Measurements from ENCODE around the gene RAB34.
A peak's percentile ranks its signal among the peaks of the same experiment; 100 is the strongest.
"Not testable (repeated sequence)": the region's sequence is repeated elsewhere in the genome, so short reads cannot be mapped to it uniquely, and the experiment has no call there.

The RAB34 gene

DNA sequence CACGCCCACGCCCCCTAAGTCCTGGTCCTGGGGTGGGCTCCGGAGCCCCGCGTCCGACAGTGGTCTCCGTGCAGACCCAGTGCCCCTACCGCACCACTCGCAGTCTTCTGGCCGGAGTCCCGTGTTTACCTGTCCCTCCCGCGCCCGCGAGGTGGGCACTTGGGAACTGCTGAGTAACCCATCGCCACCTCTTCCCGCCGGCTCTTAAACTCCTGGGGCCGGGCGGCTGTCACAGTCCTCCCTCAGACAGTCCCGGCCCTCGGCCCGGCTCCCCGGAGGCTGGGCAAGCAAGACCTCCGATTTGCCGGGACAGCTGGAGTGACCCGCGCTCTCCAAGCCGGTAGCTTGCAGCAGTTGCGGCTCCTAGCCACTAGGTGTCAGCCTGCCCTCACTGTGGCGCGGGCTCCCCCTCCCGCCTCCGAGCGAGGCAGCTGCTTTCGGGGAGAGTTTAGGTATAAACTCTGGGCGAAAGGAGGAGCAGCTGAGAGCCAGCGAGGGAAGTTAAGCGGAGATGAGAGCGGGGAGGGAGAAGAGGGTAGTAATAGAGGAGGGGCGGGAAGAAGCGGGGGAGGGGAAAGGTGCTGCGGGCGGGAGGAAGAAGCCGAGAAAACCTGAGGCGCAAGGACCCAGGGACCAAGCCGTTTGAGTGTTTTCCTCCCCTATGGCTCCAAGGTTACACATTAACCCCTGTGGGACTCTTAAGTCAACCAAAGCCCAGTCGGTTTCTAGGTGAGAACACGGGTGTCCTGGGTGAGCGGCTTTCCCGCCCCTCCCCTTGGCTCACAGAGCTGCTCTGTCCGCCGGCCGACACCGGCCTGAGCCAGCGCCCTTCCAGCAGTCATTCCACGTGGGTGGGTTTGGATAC lies 9.2 kb upstream of the RAB34 start:
- DNase-seq: peak; percentile 94

DNA sequence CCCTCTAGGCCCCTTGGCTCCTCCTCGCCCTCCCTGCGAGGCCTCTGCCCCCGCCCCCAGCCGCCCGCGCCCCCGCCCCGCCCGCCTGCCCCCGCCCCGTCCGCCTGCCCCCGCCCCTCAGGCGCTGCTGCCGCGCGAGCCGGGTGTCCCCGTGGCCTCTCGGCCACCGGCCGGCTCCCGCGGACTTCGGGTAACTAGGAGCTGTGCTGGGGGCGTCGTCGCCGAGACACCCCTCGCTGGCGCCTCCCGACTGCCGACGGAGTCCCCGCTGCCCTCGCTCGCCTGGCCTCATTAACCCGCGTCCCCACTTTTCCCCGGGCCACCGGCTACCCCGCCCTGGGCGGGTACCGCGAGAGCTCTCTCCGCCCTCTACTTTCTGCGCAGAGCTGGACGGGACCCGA lies 8.6 kb upstream of the RAB34 start, which contains the start of gene TLCD1:
Gene TLCD1, minus strand, starts transcription at position 8 of the 401 bp plus-strand sequence. CDS start 136 bp downstream, outside the sequence.
- peak; percentile 71 for DNase-seq

DNA sequence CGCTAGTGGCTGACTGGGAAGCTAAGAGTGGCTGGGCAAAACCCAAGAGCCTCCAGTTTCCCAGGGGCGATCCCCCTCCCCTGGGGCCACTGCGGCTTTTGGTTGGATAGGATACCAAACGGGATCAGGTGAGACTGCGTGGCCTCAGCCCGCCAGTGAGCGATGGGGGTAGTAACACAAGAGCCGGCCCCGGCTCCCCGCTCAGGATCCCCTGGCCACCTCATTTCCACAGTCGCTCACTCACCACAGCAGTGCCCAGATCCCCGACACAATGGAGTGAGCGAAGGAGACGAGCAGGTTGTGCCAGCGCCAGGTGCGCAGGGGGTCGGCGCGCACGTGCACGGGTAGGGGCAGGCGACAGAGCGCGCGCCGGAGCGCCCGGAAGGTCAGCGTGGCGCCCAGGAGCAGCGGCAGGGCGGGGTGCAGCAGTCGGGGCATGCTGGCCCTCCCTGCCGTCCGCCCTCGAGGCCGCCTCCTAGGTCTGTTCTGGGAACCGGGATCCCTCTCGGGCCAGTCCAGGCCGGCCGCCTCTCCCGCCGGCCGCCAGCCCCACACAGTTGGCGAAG lies 8.1 kb upstream of the RAB34 start:
- DNase-seq: peak; percentile 55

DNA sequence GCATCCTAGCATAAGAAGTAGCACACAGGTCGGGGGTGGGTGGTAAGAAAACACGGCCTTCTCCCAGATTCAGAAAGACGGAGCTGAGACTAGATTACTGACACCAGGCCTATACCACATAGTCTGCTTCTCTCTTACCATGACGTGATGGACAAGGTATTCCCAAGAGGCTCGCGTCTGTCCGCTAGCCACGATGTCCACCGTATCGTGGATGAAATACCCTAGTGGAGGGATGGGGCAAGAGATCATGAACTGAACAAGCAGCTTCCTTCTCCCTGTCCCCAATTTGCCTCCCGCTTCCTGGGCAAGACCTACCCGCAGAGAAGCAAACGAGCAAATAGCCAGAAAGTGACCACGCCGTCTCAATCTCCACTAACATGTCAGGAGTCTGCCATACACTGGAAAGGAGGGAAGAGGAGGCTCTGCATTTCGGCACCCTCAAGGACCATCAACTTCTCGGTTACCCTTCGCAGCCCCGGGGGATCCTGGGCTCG lies 7.5 kb upstream of the RAB34 start:
- DNase-seq: peak; percentile 56

DNA sequence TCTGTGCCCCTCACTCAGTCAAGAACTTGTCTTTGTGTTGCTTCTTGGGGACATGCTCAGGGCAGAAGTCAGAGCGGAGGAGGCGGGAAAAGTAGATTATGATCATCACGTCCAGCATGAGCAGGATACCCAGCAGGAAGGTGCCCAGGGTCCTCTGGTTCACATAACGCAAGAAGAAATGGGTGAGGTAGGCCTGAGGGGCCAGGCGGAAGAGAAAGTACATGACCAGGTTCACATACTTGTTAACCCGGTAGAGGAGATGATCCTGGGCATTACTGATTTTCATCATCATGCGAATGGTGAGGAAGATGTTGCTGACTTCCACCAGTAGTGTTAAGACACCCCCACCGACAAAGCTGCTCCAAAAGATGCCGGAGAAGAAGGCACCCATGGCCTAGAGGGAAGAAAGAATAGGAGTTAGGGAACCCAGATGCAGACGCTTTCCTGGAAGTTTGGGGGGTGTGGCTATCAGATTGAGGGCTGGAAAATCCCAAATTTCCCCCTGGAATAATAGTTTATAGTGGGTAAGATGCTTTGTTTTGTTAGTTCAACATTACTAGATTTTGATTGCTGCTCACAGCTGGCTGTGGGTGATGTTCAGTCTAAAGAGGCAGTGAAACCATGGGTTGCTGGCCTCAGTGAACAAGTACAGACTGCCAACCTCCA lies 7.0 kb upstream of the RAB34 start:
- no peak for DNase-seq

DNA sequence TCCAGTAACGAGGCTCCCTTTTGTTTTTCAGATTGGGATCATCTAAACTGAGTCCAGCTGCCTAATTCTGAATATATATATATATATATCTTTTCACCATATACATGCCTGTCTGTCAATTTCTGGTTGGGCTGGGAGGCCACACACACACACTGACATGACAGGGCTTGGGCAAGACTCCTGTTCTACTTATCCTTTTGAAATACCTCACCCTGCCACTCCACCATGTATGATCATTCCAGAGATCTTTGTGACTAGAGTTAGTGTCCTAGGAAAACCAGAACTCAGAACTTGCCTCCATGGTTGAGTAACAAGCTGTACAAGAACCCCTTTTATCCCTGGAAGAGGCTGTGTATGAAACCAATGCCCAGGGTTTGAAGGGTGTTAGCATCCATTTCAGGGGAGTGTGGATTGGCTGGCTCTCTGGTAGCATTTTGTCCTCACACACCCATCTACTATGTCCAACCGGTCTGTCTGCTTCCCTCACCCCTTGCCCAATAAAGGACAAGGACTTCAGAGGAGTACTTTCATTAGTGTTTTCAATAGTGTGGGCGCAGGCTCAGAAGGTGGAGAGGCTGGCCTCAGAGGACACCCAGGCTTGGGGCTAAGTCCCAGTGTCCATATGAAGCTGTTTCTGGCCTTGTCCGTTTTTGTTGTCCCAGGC lies 6.3 kb upstream of the RAB34 start:
- not testable (repeated sequence) for DNase-seq

DNA sequence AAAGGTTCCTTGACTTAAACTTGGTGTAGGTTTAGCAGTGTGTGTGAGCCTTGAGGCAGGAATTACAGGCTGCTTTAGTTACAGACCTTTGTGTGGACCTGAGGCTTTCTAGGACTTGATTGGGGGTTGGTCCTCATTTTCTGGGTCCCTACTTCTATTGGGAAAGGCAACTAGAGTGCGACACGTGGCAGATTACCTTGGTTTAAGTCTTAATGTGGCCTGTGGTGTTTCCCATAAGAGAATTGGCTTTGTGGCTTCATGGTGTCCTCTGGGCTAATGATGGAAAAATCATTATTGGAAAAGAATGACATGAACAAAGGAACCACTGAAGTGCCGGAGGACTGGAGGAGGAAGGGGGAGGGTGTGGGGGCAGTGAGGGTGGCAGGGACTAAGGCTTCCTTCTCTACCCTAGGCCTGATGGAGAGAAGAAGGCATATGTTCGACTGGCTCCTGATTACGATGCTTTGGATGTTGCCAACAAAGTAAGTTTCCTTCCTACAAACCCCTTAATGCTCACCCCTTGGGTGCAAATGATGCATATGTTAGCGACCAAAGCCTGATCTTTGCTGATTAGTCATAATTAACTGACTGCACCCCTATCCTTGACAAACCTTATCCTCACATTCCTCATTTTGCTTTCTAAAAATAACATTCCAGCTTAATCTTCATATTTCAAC lies 5.6 kb upstream of the RAB34 start:
- DNase-seq: no peak

DNA sequence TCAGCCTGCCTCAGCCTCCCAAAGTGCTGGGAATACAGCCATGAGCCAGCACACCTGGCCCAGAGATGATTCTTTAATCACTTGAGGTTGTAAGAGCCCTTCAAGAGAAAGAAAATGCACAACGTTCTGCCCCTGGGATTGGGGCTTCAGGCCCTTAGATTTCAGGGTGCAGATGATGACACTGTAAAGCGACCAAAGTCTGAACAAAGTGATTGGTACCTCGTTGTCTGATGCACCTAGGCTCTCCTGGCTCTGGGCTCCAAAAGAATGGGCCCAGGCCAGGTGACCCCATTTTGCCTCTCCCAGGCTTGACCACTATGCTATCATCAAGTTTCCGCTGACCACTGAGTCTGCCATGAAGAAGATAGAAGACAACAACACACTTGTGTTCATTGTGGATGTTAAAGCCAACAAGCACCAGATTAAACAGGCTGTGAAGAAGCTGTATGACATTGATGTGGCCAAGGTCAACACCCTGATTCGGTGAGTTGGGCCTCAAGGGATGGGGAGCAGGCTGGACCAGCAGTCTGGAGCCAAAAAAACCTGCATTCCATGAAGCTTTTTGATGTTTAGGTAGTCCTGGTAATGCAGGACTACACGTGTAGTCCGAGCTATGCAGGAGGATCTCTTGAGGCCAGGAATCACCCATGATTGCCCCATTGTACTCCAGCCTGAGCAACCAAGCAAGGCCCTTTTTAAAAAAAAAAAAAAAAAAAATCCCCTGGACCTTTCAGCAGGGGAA lies 4.9 kb upstream of the RAB34 start:
- no peak for DNase-seq

DNA sequence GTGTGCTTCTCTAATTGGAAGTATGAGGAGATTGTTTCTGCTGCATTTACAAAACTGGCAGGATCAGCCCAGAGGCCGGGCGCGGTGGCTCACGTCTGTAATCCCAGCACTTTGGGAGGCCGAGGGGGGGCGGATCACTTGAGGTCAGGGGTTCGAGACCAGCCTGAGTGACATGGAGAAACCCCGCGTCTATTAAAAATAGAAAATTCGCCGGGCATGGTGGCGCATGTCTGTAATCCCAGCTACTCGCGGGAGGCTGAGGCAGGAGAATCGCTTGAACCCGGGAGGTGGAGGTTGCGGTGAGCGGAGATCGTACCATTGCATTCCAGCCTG lies 3.3 kb upstream of the RAB34 start:
- DNase-seq: not testable (repeated sequence)

DNA sequence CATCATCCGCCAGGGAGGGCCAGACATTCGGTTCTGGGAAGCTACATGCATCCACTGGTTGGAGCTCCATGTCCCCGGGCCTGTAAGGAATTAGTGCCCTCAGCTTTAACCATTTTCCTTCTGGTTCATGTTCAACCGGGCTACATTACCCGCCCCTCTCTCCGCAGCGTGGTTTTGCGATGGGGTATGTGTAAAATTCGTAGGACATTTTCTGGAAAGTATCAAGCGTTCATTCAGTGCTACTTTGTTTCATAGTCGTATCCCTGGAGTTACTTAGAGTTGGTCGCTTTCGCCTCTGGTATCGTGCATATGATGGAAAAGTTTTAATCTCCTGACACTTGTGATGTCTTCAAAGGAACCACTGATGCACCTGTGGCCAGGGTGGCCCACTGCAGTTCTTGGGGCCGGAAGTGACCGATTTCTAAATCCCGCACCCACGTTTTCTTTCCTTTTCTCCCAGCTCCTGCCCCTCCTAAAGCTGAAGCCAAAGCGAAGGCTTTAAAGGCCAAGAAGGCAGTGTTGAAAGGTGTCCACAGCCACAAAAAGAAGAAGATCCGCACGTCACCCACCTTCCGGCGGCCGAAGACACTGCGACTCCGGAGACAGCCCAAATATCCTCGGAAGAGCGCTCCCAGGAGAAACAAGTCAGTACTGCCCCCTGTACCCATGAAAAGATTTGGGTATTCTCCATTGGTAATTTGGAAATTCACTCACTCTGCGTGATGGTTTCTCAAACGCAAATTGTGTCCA lies 2.8 kb upstream of the RAB34 start:
- DNase-seq: no peak

DNA sequence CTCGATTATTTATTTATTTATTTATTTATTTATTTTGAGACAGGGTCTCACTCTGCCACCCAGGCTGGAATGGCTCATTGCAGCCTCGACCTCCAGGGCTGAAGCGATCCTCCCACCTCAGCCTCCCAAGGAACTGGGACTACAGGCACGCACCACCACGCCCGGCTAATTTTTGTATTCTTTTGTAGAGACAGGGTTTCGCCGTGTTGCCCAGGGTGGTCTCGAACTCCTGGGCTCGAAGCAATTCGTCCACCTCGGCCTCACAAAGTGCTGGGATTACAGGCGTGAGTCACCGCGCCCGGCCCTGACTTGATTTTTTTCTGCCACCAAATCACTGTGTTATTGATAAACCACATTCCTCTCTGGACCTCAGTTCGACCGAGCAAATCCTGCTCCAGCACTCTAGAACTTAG lies 1.4 kb upstream of the RAB34 start:
- no peak for DNase-seq

DNA sequence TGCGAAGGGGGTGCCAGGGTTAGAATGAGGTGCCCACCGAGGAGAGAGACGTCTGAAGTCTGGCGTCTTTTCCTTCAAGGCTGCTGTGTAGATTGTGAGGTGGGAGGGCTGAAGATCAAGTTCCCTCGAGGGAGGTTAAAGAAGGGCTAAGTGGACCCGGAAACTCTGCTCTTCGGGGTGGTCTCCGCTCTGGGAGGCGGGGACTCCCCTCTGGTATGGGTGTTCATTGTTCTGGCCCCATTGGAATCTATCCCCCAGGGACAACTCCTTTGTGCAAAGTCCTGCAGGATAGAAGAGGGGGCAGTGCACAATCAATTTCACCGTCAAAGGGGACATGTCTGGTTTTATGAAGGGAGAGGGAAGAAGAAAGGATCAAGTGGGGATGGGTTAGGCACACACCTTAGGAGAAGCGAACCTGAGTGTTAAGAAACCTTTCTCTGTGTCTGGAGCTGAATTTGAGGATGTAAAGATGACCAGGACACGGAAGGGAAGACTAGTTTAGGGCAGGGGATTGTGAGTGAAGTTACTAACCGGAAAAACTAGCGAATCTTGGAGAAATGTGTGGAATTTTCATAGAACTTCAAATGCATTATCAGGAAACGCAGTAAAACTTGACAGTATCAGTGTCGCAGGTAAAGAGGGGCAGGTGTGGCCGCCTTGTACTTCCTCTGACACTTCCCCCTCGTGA lies 809 bp upstream of the RAB34 start:
- peak; percentile 69 for DNase-seq

DNA sequence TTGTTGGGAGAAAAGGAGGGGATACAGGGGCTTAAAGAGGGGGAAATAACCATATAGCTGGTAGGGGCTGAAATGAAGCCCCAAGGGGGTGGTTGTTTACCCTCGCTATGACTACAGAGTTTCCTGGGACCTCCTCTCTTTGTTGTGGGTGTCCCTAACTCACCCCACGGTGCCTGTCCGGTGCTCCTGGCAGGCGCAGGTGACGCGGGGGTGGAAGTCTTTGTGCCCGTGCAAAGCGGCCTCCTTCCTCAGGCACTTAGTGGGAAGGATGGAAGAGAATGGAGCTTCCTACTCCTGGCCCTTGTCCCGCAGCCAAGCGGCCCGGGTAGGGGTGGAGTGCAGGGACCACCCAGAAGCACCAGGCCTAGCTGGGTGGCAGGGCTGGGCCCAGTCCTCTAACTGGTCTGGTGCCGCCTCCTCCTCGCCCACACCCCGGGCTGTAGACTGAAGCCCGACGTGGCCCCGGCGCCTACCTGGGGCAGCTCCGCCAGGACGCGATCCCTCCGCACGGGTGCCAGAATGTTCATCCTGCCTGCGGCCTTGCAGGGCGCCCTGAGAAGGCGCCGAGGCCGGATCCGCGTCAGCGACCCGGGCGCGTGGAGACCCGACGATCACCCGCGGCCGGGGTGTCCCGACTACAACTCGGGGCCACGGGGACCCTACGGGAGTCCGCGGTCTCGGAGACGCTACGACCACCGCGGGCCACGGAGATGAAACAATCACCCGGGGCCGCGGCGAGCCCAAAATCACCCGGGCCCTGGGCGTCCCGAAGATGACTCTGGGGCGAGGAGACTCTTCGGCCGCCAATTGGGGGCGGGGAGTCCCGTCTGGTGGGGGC lies 709 bp downstream of the RAB34 start:
- DNase-seq: peak; percentile 55

DNA sequence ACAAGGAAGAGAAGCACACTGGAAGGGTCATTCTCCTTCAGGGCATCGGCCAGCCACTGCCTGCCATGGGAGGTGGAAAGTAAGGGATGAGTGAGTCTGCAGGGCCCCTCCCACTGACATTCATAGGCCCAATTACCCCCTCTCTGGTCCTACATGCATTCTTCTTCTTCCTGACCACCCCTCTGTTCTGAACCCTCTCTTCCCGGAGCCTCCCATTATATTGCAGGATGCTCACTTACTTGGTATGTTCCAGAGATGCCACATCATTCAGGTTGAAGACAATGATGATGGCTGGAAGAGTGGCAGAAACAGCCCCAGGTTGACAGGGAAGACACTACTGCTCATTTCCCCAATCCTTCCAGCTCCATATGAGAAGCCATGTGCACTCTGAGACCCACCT lies 2.5 kb downstream of the RAB34 start:
- no peak for DNase-seq

DNA sequence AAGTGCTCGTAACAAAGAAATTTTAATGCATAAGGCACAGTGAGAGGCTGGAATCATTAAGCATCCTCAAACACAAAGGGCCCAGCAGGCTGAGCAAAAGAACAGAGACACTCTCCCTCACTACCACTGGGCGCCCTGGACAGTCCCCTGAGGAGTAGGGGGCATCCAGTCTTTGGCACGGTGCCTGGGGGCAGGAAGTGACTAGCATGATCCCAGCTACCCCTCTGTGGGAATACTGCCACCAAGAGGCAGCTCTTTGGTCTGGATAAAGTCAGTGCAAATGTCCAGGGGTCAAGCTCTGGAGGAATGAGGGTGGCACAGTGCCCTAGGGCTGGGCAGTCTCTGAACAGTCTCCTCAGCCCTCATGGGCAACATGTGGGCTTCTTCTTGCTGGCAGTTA lies 3.4 kb downstream of the RAB34 start:
- DNase-seq: no peak

DNA sequence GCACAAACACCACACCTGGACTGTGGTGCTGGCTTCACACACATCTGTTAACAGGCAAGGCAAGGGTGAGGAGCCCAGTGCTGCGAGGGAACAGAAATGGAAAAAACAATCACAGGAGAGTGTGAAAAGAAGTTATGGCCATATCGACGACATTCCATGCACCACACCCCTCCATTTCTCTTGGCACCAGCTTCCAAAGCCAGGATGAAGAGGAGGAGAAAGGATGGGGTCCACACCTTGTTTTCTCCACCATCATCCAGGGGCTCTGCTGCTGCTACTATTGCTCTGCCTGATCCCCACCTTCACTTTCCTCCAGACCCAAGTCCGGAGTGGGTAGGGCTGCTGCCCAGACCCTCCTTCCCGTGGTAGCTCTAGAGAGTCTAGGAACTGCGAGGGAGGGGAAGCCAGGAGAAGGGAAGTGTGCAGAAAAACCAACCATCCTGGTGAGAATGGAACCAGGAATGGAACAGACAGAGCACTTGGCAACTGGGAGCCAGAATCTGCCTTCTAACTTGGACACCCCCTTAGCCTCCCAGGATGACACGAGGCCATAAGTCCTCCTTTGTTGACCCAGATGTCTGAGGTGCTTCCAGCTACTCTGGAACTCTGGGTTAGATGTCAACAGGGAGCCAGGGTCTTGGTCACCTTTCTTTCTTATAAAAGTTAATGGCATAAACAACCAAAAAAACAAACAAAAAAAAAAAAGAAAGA lies 4.8 kb downstream of the RAB34 start:
- no peak for DNase-seq

DNA sequence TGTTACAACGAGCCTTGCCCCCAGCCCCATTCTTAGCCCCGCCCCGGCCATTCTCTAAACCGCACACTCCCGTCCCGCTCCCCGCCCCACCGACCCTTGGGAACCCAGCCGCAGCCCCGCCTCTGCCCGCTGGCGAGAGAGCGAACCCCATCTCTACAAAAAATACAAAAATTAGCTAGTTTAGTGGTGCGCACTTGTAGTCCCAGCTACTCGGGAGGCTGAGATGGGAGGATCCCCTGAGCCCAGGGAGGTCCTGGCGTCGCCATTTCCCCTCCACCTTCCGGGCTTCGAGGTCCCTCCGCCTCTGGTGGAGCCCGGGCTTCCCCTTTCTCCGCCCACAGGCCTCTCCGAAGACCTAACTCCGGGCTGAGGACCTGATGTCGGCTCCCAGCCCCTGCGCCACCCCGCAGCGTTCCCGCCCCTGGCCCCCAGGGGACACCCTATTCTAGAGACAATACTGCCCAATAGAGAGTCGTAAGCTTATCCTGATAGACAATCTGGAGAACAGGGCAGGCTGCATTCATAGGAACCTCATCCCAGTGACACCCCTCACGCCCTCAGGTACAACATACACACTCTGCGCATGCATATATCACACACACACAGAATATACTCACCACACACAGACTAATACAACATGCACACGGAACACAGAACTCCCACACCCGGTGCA lies 5.5 kb downstream of the RAB34 start:
- DNase-seq: peak; percentile 36

DNA sequence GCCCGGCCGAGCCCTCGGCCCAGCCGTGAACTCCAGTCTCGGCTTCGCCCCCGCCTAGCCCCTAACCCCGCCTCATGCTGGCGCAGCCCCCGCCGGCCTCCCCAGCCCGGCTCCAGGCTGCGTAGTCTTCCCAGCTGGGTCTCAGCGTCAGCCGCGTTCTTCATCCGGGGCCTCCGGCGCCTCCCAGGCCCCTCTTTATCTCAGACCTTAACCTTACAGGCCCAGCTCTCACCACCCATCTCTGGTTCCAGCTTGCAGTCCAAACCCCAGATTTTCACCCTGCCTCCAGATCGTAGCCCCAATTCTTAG lies 6.0 kb downstream of the RAB34 start, which contains the start of gene PROCA1:
Gene PROCA1, minus strand, starts transcription at position 166 of the 309 bp plus-strand sequence. CDS start 228 bp downstream, outside the sequence.
- DNase-seq: no peak
